Mesenchymal stem cell (in vitro differentiated cells and primary cell): Measurements from ENCODE around the gene ZNF106.

Experiments used
- DNase-seq: peaks from one replicate; pipeline ENCODE4 v3.0.0-alpha.2; 2013
- H2AFZ ChIP-seq: one replicate; pipeline ENCODE4 v1.6.1; 2013; ENCODE audit warnings: low read depth, mild to moderate bottlenecking, control low read depth, inconsistent platforms, low read length, moderate library complexity
- H2AK5ac ChIP-seq: 2 replicates; pipeline ENCODE4 v1.6.1; 2013; ENCODE audit warnings: low read length, moderate library complexity, mild to moderate bottlenecking, inconsistent platforms; ENCODE audit not compliant: severe bottlenecking
- H2BK120ac ChIP-seq: one replicate; pipeline ENCODE4 v1.6.1; 2013; ENCODE audit warnings: low read depth, mild to moderate bottlenecking, inconsistent platforms, low read length, moderate library complexity
- H2BK12ac ChIP-seq, 2 experiments: one replicate each; pipeline ENCODE4 v1.6.1; 2013; ENCODE audit warnings: inconsistent platforms in 2 of 2, low read length in 2 of 2, mild to moderate bottlenecking in 2 of 2, moderate library complexity in 2 of 2, control low read depth in 1 of 2
- H2BK15ac ChIP-seq: one replicate; pipeline ENCODE4 v1.6.1; 2013; ENCODE audit warnings: mild to moderate bottlenecking, low read depth, inconsistent platforms; ENCODE audit not compliant: poor library complexity, severe bottlenecking
- H2BK5ac ChIP-seq: 2 replicates; pipeline ENCODE4 v1.6.1; 2013; ENCODE audit warnings: low read depth, mild to moderate bottlenecking, low read length, control low read depth, inconsistent platforms; ENCODE audit not compliant: poor library complexity, severe bottlenecking
- H3K14ac ChIP-seq, 2 experiments: one replicate each; pipeline ENCODE4 v1.6.1; 2013; ENCODE audit warnings: inconsistent platforms in 2 of 2, low read length in 2 of 2, control low read depth in 1 of 2, mild to moderate bottlenecking in 1 of 2, moderate library complexity in 1 of 2
- H3K18ac ChIP-seq, 2 experiments: one replicate each; pipeline ENCODE4 v1.6.1; 2013; ENCODE audit warnings: inconsistent platforms in 2 of 2, low read length in 2 of 2, control low read depth in 1 of 2, low read depth in 1 of 2, mild to moderate bottlenecking in 1 of 2
- H3K23ac ChIP-seq, 2 experiments: one replicate each; pipeline ENCODE4 v1.6.1; 2013; ENCODE audit warnings: inconsistent platforms in 2 of 2, low read length in 2 of 2, mild to moderate bottlenecking in 2 of 2, moderate library complexity in 2 of 2, control low read depth in 1 of 2
- H3K27ac ChIP-seq: 2 replicates; pipeline ENCODE4 v1.5.1; 2013; ENCODE audit warnings: mild to moderate bottlenecking, moderate library complexity, low read length, control low read depth, inconsistent platforms; ENCODE audit not compliant: poor library complexity, severe bottlenecking
- H3K27me3 ChIP-seq, 2 experiments: 2 replicates each; pipeline versions ENCODE4 v1.6.1 to v1.7.0; 2013; ENCODE audit warnings: low read length in 2 of 2, mild to moderate bottlenecking in 2 of 2, moderate library complexity in 2 of 2, control low read depth in 1 of 2, inconsistent platforms in 1 of 2; ENCODE audit not compliant: control insufficient read depth in 1 of 2, insufficient read depth in 1 of 2
- H3K36me3 ChIP-seq, 2 experiments: 2 replicates each; pipeline versions ENCODE4 v1.6.1 to v1.7.0; 2013; ENCODE audit warnings: low read length in 2 of 2, control low read depth in 1 of 2, inconsistent platforms in 1 of 2, low read depth in 1 of 2, mild to moderate bottlenecking in 1 of 2; ENCODE audit not compliant: insufficient read depth in 2 of 2, control insufficient read depth in 1 of 2
- H3K4ac ChIP-seq, 2 experiments: one replicate each; pipeline ENCODE4 v1.6.1; 2013; ENCODE audit warnings: inconsistent platforms in 2 of 2, low read length in 2 of 2, mild to moderate bottlenecking in 2 of 2, moderate library complexity in 2 of 2, control low read depth in 1 of 2, low read depth in 1 of 2
- H3K4me1 ChIP-seq: 2 replicates; pipeline ENCODE4 v1.6.1; 2013; ENCODE audit warnings: low read depth, low read length, control low read depth; ENCODE audit not compliant: control insufficient read depth, insufficient read depth
- H3K4me2 ChIP-seq: 2 replicates; pipeline ENCODE4 v1.6.1; 2013; ENCODE audit warnings: low read length, mild to moderate bottlenecking, inconsistent platforms; ENCODE audit not compliant: poor library complexity, severe bottlenecking
- H3K4me3 ChIP-seq, 2 experiments: 2 replicates each; pipeline versions ENCODE4 v1.5.1 to v1.7.0; 2013; ENCODE audit warnings: low read length in 2 of 2, mild to moderate bottlenecking in 2 of 2, control low read depth in 1 of 2, low read depth in 1 of 2; ENCODE audit not compliant: insufficient read depth in 1 of 2
- H3K79me1 ChIP-seq: replicated peaks from 2 replicates; pipeline ENCODE4 v1.6.1; 2013; ENCODE audit warnings: mild to moderate bottlenecking, control low read depth, low read length, inconsistent platforms; ENCODE audit not compliant: poor library complexity, severe bottlenecking
- H3K9ac ChIP-seq: 2 replicates; pipeline ENCODE4 v1.7.0; 2013; ENCODE audit warnings: mild to moderate bottlenecking, low read length, moderate library complexity
- H3K9me3 ChIP-seq: 2 replicates; pipeline ENCODE4 v1.7.0; 2013; ENCODE audit warnings: mild to moderate bottlenecking, low read length; ENCODE audit not compliant: control insufficient read depth
- H4K8ac ChIP-seq: one replicate; pipeline ENCODE4 v1.6.1; 2013; ENCODE audit warnings: inconsistent platforms, mild to moderate bottlenecking, low read length, moderate library complexity
- H4K91ac ChIP-seq: one replicate; pipeline ENCODE4 v1.6.1; 2013; ENCODE audit warnings: mild to moderate bottlenecking, low read length, inconsistent platforms
- WGBS: methylation state at CpG from one replicate; pipeline ENCODE4 v1.1.7; 2013; ENCODE audit warnings: mixed read lengths; 5-methylcytosine and 5-hydroxymethylcytosine counted together

The ZNF106 gene

GRCh38 chr15:42408178-42408577, 82.8 kb downstream of the ZNF106 start:
- 93% methylated on average over 4 of the region's 4 CpGs for WGBS
- no peaks in the 10 kb centered on the region for H3K27me3 ChIP-seq

GRCh38 chr15:42405863-42406482, 85.0 kb downstream of the ZNF106 start:
- H2BK12ac ChIP-seq: no peak overlapping the region

More at GRCh38 chr15:42408178-42408577, 82.8 kb downstream of the ZNF106 start:
- H2BK120ac ChIP-seq: no peak overlapping the region
- no peak overlapping the region for H2BK12ac ChIP-seq
- no peak overlapping the region for H3K14ac ChIP-seq
- no peak overlapping the region for H2BK5ac ChIP-seq
- no peak overlapping the region for H4K91ac ChIP-seq
- H3K9me3 ChIP-seq: no peaks in the 10 kb centered on the region
- H3K36me3 ChIP-seq: peaks cover 42 to 55% of the 10 kb centered on the region in 2 experiments
- H3K18ac ChIP-seq: no peak overlapping the region
- H3K23ac ChIP-seq: no peak overlapping the region
- no peak overlapping the region for H3K4me2 ChIP-seq
- no peak overlapping the region for H4K8ac ChIP-seq
- no peak for DNase-seq
- no peaks in the 10 kb centered on the region for H3K79me1 ChIP-seq
- no peak overlapping the region for H3K9ac ChIP-seq
- H3K4ac ChIP-seq: no peak overlapping the region
- no peak overlapping the region for H2BK15ac ChIP-seq
- no peak overlapping the region for H2AFZ ChIP-seq
- H3K4me1 ChIP-seq: no peaks in the 10 kb centered on the region
- no peak overlapping the region for H3K27ac ChIP-seq
- H2AK5ac ChIP-seq: no peak overlapping the region
- no peak overlapping the region for H3K4me3 ChIP-seq

GRCh38 chr15:42404461-42405235, 86.3 kb downstream of the ZNF106 start:
- Histone ChIP-seq H2AK5ac (no peak overlapping the region), H2BK5ac (no peak overlapping the region), H3K9me3 (no peaks in the 10 kb centered on the region), H3K36me3 (peaks cover 16 to 46% of the 10 kb centered on the region in 2 experiments), H3K27ac (no peak overlapping the region), H2BK12ac (no peak overlapping the region), H3K4me1 (no peaks in the 10 kb centered on the region), H2BK120ac (no peak overlapping the region), H3K4ac (no peak overlapping the region), H3K18ac (no peak overlapping the region), H3K23ac (no peak overlapping the region), H4K8ac (no peak overlapping the region), H2BK15ac (no peak overlapping the region), H4K91ac (no peak overlapping the region), H2AFZ (no peak overlapping the region), H3K14ac (no peak overlapping the region), H3K27me3 (no peaks in the 10 kb centered on the region), H3K4me2 (no peak overlapping the region), H3K4me3 (no peak overlapping the region), H3K79me1 (no peaks in the 10 kb centered on the region), H3K9ac (no peak overlapping the region)
- 94% methylated on average over 12 of the region's 12 CpGs for WGBS
- DNase-seq: no peak

More at GRCh38 chr15:42405863-42406482, 85.0 kb downstream of the ZNF106 start:
- no peak overlapping the region for H4K8ac ChIP-seq
- no peak overlapping the region for H3K23ac ChIP-seq
- H4K91ac ChIP-seq: no peak overlapping the region
- no peak overlapping the region for H3K4me2 ChIP-seq
- 86% methylated on average over 5 of the region's 6 CpGs for WGBS
- H2AK5ac ChIP-seq: no peak overlapping the region
- no peak overlapping the region for H2BK120ac ChIP-seq
- H2BK15ac ChIP-seq: no peak overlapping the region
- H3K14ac ChIP-seq: no peak overlapping the region
- H3K4ac ChIP-seq: no peak overlapping the region
- no peaks in the 10 kb centered on the region for H3K4me1 ChIP-seq
- no peak overlapping the region for H3K27ac ChIP-seq
- H3K9me3 ChIP-seq: no peaks in the 10 kb centered on the region
- H3K18ac ChIP-seq: no peak overlapping the region
- no peak overlapping the region for H3K9ac ChIP-seq
- no peak overlapping the region for H2BK5ac ChIP-seq
- H3K27me3 ChIP-seq: no peaks in the 10 kb centered on the region
- no peaks in the 10 kb centered on the region for H3K79me1 ChIP-seq
- peaks cover 29 to 50% of the 10 kb centered on the region in 2 experiments for H3K36me3 ChIP-seq
- DNase-seq: no peak
- no peak overlapping the region for H3K4me3 ChIP-seq
- no peak overlapping the region for H2AFZ ChIP-seq

GRCh38 chr15:42403389-42403788, 87.6 kb downstream of the ZNF106 start:
- Histone ChIP-seq H2BK15ac (no peak overlapping the region), H3K14ac (no peak overlapping the region), H3K36me3 (peaks cover 7 to 48% of the 10 kb centered on the region in 2 experiments), H3K27me3 (no peaks in the 10 kb centered on the region), H3K4me1 (no peaks in the 10 kb centered on the region), H4K91ac (no peak overlapping the region), H3K4me3 (no peak overlapping the region), H3K4me2 (no peak overlapping the region), H3K23ac (no peak overlapping the region), H2AFZ (no peak overlapping the region), H3K79me1 (no peaks in the 10 kb centered on the region), H3K9ac (no peak overlapping the region), H2AK5ac (no peak overlapping the region), H4K8ac (no peak overlapping the region), H3K9me3 (no peaks in the 10 kb centered on the region), H3K4ac (no peak overlapping the region), H3K27ac (no peak overlapping the region), H2BK120ac (no peak overlapping the region), H2BK5ac (no peak overlapping the region), H3K18ac (no peak overlapping the region), H2BK12ac (no peak overlapping the region)
- 96% methylated on average over 7 of the region's 7 CpGs for WGBS
- no peak for DNase-seq
